Thyroid gland (tissue), 4 donors: ENCODE data around the gene IL18BP. TPM values are rescaled to one million over a fixed set of nuclear protein-coding genes. Genes with fewer than 3 reads are reported as not detected.

Source experiments
- DNase-seq, 2 donors: peaks; one replicate each; pipeline ENCODE4 v3.0.0-alpha.2; 2019
- H3K27ac ChIP-seq, 3 donors: fragments of 200-600 bp; sonication (generic); 1 replicate in 2 of 3; 2 replicates in 1 of 3; pipeline ENCODE4 v1.5.1; 2016 to 2019; ENCODE audit warnings: mild to moderate bottlenecking in 1 of 3, moderate library complexity in 1 of 3
- H3K27me3 ChIP-seq: fragments of 200-600 bp; sonication (generic); one replicate; pipeline ENCODE4 v1.5.1; 2019
- H3K36me3 ChIP-seq, 2 donors: fragments of 200-600 bp; sonication (generic); one replicate each; pipeline ENCODE4 v1.5.1; 2016 to 2019
- H3K4me1 ChIP-seq, 2 donors: fragments of 200-600 bp; sonication (generic); one replicate each; pipeline ENCODE4 v1.5.1; 2017 to 2019
- H3K4me3 ChIP-seq, 3 donors: fragments of 200-600 bp; sonication (generic); replicated peaks in 1 of 3; 1 replicate in 2 of 3; 2 replicates in 1 of 3; pipeline ENCODE4 v1.5.1; 2016; ENCODE audit warnings: mild to moderate bottlenecking in 1 of 3
- H3K9me3 ChIP-seq: fragments of 200-600 bp; sonication (generic); one replicate; pipeline ENCODE4 v1.5.1; 2017
- CTCF ChIP-seq, 6 experiments: fragments of 200-600 bp in 3 of 6; fragments of 450-650 bp in 3 of 6; sonication (generic) in 3 of 6; IDR thresholded peaks; one replicate each; pipeline ENCODE4 v1.5.1; 2016 to 2019; ENCODE audit warnings: antibody characterized with exemption in 6 of 6, mild to moderate bottlenecking in 2 of 6, inconsistent platforms in 1 of 6, moderate library complexity in 1 of 6
- POLR2A ChIP-seq, 2 donors: fragments of 450-650 bp; IDR thresholded peaks; one replicate each; pipeline ENCODE4 v1.6.1; 2017; ENCODE audit warnings: antibody characterized with exemption in 2 of 2, mild to moderate bottlenecking in 2 of 2, moderate library complexity in 1 of 2
- WGBS, 2 donors: methylation state at CpG; one replicate each; pipeline ENCODE4 v1.1.5; 2017; 5-methylcytosine and 5-hydroxymethylcytosine counted together
- intact Hi-C: fragments of 100-400 bp; cut with DNase I; formaldehyde crosslinking; loops from one replicate; pipeline ENCODE4 v1.15.1; 2023
- total RNA-seq, 4 donors: library from RNA; depleted of rRNA; stranded (reverse); fragments of >200 nt; gene quantifications; one replicate each; pipeline ENCODE4 v1.2.3, GENCODE V29; 2016

The IL18BP gene
- total RNA-seq, 4 donors from 2014 or later: 7.6 to 12.1 (median 9.5) TPM

DNA sequence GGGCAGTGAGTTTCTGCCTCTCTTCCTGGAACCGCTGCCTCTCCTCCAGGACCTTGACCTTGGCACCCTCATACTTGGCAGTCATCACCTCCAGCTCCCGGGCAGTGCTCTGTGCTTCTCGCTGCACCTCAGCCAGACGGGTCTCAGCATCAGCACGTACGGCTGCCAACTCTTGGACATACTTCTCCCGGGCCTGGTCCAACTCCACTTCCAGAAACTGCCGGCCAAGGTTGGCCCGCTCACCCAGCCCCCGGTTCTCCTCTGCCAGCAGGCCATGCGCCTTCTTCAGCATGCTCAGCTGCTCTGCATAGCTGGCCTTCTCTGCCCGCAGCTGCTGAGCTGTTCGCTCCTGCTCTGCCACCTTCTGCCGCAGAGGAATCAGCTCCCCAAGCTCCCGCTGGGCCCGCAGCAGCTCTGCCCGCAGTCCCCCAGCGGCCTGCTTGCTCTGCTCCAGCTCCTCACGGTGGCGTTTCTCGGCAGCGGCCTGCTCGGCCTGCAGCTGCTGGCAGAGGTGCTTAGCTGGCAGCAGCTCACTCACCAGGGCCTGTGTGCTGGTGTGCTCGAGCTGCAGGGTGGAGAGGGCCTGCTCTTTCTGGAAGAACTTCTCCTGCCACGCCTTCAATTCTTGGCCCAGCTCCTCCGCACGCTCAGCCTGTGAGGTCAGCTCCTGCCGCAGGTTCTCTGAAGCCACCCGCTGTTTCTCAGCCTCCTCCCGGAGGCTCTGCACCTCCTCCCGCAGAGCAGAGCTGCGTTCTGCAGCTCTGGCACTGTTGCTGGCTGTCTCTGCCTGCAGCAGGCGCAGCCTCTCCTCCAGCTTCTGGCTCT is 14.4 kb downstream of the IL18BP start:
- no peaks in the 10 kb centered on the region for H3K9me3 ChIP-seq
- H3K4me1 ChIP-seq: peaks cover 0 to 3% of the 10 kb centered on the region in 2 donors
- no peak for TF ChIP-seq CTCF (IDR thresholded peaks at IDR 0.05)
- TF ChIP-seq POLR2A (IDR thresholded peaks at IDR 0.05): no peak
- no peak overlapping the region for H3K27ac ChIP-seq
- WGBS, 2 donors: 86 to 90% methylated on average over 21 to 23 of the region's 33 CpGs
- H3K27me3 ChIP-seq: no peaks in the 10 kb centered on the region
- DNase-seq: no peak
- no peak overlapping the region for H3K4me3 ChIP-seq
- H3K36me3 ChIP-seq: peaks cover 99 to 100% of the 10 kb centered on the region in 2 donors
- intact Hi-C loops: no loop called here

DNA sequence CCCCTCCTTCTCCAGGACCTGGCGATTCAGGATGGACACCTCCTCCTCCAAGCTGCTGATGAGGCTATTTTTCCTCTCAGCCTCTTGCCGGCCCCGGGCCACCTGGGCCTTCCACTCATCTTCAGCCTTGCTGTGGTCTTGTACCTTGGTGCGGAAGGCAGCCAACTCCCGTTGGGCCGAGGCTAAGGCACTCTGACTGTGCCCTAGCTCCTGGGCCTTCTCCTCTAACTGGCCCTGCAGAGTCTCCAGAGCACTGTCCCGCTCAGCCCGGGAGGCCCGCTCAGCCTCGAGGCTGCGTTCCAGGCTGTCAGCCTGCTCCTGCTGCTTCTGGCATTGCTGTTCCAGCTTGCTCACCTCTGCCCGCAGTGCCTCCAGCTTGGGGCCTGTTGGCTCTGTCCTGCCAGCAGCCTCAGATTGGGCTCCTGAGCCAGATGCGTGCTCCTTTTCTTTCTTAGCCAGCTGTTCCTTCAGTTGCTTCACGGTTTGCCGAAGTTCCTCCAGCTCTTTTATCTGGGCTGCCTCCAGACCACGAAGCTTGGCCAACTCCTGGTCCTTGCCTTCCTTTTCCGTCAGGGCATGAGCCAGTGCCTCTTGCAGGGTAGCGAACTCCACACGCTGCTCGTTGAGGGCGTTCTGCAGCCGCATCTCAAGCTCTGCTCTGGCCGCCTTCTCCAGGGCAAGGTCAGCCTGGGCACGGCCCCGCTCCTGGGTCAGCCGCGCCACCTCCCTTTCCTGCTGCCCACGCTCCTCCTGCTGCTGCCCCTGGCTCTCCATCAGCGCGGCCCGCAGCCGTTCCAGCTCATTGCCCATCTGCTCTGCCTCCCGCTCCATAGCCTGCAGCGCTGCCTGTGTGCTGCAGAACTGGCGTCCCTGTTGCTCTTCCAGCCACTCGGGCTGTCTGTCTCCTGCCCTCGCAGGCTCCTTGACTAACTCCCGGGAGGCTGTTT is 15.3 kb downstream of the IL18BP start:
- peaks cover 99 to 100% of the 10 kb centered on the region in 2 donors for H3K36me3 ChIP-seq
- no peak overlapping the region for H3K4me3 ChIP-seq
- H3K4me1 ChIP-seq: peaks cover 0 to 3% of the 10 kb centered on the region in 2 donors
- DNase-seq: no peak
- intact Hi-C loops: no loop called here
- H3K27ac ChIP-seq: no peak overlapping the region
- H3K9me3 ChIP-seq: no peaks in the 10 kb centered on the region
- WGBS, 2 donors: 89 to 91% methylated on average over 33 to 35 of the region's 38 CpGs
- TF ChIP-seq POLR2A (IDR thresholded peaks at IDR 0.05): no peak
- TF ChIP-seq CTCF (IDR thresholded peaks at IDR 0.05): no peak
- no peaks in the 10 kb centered on the region for H3K27me3 ChIP-seq

- Histone ChIP-seq H3K27me3 (no peaks in the 10 kb centered on the region), H3K27ac (no peak overlapping the region), H3K4me3 (no peak overlapping the region), H3K9me3 (no peaks in the 10 kb centered on the region), H3K36me3 (peaks cover 100% of the 10 kb centered on the region in 2 donors), H3K4me1 (peaks cover 0 to 3% of the 10 kb centered on the region in 2 donors)
- DNase-seq: no peak
- 92 to 93% methylated on average over 16 of the region's 16 CpGs for WGBS, 2 donors
- intact Hi-C loops: no loop called here
- TF ChIP-seq POLR2A (IDR thresholded peaks at IDR 0.05): no peak
- no peak for TF ChIP-seq CTCF (IDR thresholded peaks at IDR 0.05)
Observed at GRCh38 chr11:72014761-72015320, 16.1 kb downstream of the IL18BP start.

DNA sequence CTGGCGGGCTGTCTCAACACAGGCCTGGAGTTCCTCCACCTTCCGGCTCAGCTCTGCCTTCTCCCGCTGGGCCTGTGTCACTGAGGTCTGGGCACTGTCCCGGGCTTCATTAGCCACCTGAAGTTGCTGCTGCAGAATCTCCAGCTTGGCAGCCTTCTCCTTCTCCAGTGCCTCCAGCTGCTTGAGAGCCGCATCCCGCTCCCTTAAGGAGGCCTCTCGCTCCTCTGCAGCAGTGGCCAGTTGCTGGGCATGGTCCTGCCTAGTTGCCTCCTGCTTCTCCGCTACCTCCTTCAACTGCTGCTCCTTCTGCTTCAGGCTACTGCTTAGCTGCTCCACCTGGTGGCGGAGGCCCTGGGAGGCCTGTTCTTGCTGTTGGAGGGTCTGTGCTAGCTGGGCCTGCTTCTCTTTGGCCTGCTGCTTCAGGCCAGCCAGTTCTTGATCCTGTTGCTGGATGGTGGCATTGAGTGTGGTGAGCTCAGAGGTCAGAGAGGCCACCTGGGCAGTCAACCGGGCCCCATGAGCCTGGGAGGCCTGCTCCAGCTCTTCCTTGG is 16.9 kb downstream of the IL18BP start:
- TF ChIP-seq CTCF (IDR thresholded peaks at IDR 0.05): peak in 1 of 6 experiments; percentile 14
- no peak for TF ChIP-seq POLR2A (IDR thresholded peaks at IDR 0.05)
- Histone ChIP-seq H3K9me3 (no peaks in the 10 kb centered on the region), H3K27me3 (no peaks in the 10 kb centered on the region), H3K27ac (no peak overlapping the region), H3K4me3 (no peak overlapping the region), H3K36me3 (peaks cover 100% of the 10 kb centered on the region in 2 donors), H3K4me1 (peaks cover 0 to 3% of the 10 kb centered on the region in 2 donors)
- DNase-seq: no peak
- intact Hi-C loops: no loop called here
- WGBS, 2 donors: 94 to 95% methylated on average over 9 of the region's 10 CpGs
